PFSK-1 (cell line): ENCODE measurements around the gene ARF4.

ENCODE experiments used
- POLR2AphosphoS5 ChIP-seq: IDR thresholded peaks from 2 replicates; pipeline ENCODE4 v1.6.1; 2012; ENCODE audit warnings: low read depth, mild to moderate bottlenecking, control low read depth, low read length, moderate library complexity
- TAF1 ChIP-seq: IDR thresholded peaks from 2 replicates; pipeline ENCODE4 v1.6.1; 2012; ENCODE audit warnings: low read length, control low read depth, borderline replicate concordance; ENCODE audit not compliant: insufficient read depth
- TF ChIP-seq, protein P1 (sequence below), 2 experiments: IDR thresholded peaks; 2 replicates each; pipeline versions ENCODE4 v1.6.1 to v1.8.0; 2011 to 2012; ENCODE audit warnings: low read depth in 2 of 2, low read length in 2 of 2, control low read depth in 1 of 2, inconsistent platforms in 1 of 2, mild to moderate bottlenecking in 1 of 2, moderate library complexity in 1 of 2; ENCODE audit not compliant: insufficient read depth in 1 of 2

- TF ChIP-seq, protein P1, sequence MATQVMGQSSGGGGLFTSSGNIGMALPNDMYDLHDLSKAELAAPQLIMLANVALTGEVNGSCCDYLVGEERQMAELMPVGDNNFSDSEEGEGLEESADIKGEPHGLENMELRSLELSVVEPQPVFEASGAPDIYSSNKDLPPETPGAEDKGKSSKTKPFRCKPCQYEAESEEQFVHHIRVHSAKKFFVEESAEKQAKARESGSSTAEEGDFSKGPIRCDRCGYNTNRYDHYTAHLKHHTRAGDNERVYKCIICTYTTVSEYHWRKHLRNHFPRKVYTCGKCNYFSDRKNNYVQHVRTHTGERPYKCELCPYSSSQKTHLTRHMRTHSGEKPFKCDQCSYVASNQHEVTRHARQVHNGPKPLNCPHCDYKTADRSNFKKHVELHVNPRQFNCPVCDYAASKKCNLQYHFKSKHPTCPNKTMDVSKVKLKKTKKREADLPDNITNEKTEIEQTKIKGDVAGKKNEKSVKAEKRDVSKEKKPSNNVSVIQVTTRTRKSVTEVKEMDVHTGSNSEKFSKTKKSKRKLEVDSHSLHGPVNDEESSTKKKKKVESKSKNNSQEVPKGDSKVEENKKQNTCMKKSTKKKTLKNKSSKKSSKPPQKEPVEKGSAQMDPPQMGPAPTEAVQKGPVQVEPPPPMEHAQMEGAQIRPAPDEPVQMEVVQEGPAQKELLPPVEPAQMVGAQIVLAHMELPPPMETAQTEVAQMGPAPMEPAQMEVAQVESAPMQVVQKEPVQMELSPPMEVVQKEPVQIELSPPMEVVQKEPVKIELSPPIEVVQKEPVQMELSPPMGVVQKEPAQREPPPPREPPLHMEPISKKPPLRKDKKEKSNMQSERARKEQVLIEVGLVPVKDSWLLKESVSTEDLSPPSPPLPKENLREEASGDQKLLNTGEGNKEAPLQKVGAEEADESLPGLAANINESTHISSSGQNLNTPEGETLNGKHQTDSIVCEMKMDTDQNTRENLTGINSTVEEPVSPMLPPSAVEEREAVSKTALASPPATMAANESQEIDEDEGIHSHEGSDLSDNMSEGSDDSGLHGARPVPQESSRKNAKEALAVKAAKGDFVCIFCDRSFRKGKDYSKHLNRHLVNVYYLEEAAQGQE (IDR thresholded peaks at IDR 0.05; ENCODE audit: insufficient read depth in 1 of 2, low read depth in 2 of 2, low read length in 2 of 2): no peak
- TF ChIP-seq POLR2AphosphoS5 (no peak), TAF1 (no peak)
These were observed 47.6 kb upstream of the ARF4 start for GRCh38 chr3:57644740-57645139.
